Activated T-cell treated with anti-CD3 and anti-CD28 coated beads for 24 hours (primary cell): ENCODE results near the gene ULK3.
"Not testable (repeated sequence)": the region's sequence is repeated elsewhere in the genome, so short reads cannot be mapped to it uniquely, and the experiment has no call there.

Experiments used
- DNase-seq: peaks from one replicate; pipeline ENCODE4 v3.0.0-alpha.2; 2020; ENCODE audit warnings: low read depth

The ULK3 gene, protein sequence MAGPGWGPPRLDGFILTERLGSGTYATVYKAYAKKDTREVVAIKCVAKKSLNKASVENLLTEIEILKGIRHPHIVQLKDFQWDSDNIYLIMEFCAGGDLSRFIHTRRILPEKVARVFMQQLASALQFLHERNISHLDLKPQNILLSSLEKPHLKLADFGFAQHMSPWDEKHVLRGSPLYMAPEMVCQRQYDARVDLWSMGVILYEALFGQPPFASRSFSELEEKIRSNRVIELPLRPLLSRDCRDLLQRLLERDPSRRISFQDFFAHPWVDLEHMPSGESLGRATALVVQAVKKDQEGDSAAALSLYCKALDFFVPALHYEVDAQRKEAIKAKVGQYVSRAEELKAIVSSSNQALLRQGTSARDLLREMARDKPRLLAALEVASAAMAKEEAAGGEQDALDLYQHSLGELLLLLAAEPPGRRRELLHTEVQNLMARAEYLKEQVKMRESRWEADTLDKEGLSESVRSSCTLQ

DNA sequence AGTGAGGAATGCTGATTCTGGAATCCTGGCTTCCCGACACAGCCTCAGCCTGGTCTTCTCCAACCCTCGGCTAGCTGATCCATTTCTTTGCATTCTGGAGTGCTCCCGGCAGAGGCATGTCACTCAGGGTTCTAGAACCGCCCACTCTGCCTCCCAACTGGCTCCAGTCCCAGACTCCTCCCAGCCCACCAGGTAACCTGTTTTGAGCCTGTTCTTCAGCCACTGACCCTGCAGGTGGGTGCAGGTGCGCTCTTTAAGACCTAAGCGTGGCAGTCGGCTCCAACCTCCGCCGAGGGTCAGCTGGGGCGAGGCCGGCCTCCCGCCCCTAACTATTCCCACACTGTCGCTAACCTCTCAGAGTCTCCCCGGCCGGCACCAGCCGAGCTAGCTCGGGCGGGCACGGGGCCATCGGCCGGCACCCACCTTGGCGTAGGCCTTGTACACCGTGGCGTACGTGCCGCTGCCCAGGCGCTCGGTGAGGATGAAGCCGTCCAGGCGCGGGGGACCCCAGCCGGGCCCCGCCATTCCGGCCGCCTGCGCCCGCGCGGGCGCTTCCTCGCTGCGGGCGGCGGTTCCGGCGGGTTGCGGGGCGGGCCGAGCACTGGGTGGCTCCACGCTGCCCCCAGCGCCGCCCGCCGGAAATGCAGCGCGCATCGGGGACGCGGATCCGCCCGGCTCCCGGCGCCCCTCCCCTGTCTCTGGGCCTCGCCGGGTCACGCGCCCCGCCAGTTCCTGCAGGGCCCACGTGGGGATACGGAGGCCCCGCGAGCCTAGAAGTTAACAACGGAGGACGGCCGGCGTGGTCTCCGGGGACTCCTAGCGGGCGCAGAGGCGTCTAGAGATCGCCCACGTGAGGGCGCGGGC is at the start of gene ULK3:
Gene ULK3, minus strand, starts transcription at position 576 of the 864 bp plus-strand sequence. Its CDS starts 51 bp downstream, at position 525.
- peak; percentile 90 for DNase-seq

DNA sequence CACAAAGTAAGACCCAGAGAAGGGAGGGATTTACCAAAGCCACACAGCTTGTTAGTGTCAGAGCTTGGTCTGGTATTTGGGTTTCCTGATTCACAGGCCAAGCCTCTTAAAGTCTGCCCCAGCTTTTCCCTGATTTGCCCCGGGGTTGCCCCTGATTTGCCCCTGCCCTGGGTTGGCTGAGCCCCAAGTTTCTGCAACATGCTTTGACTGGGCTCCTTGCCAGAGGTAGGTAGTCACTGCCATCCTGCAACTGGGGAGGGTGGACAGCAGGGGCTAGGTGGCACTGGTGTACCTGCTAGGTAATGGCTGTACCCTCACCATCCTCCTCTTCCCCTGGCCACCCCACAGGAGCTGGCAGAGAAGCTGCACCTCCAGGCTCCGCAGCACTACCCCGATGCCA is 49.4 kb upstream of the ULK3 start:
- no peak for DNase-seq

DNA sequence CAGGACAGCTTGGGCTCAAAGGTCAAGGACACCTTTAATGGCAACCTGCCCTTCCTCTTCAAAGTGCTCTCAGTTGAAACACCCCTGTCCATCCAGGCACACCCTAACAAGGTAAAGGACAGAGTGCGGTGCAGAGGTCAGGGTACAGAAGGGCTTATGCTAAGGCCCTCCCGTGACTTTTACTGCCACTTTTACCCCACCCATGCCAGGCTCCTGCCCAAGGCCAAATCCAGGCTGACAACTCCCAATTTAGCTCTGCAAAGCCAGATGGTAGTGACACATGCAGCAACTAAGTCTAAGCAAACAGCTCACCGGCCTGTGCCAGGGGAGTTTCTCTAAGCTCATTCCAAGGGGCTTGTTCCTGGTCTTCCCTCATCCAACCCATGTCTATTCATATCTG is 48.5 kb upstream of the ULK3 start:
- no peak for DNase-seq

DNA sequence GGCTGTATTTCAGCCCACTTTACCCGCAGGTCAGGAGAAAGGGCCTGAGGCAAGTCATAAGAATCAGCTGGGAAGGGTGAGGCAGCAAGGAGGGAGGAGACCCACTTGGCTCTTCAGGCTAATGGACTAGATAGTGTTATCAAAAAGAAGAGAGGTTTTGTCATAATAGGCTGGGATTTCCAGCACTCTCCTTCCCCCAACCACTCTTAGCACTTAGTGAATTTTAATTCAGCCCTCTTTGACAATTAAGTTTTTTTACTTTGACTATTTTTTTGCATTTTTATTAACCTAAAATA is 47.7 kb upstream of the ULK3 start:
- no peak for DNase-seq

DNA sequence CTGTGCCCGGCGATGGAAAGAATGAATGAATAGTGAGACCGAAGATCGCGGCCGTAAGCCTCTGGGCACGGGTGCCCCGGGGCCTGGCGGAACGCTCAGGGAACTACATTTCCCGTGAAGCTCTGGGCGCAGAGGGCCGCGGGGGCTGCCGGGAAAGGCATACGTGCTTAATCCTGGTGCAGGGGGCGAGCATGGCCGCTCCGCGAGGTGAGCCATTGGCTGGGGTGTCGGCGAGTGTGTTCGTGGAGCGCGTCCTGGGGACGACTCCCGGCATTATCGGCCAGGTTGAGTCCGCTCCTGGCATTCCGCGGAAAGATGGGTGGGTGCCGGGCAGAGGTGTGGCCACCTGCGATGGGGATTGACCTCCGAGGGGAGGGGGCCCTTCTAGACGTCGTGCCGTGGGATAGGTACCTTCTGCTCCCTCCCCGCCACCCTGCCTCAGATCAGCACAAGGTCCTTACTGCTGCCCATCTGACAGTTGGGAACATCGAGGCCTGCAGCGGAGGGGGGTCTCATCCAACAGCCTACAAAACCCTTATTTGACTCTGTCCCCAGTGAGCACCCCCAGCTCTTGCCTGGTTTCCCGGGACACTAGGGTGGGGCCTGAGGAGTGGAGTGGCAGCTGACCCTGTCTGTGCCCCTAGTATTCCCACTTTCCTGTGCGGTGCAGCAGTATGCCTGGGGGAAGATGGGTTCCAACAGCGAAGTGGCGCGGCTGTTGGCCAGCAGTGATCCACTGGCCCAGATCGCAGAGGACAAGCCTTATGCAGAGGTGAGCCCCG is 47.1 kb upstream of the ULK3 start, which contains the start of gene MPI:
Gene MPI, plus strand, starts transcription at position 160 of the 782 bp plus-strand sequence. Its CDS starts 32 bp downstream, at position 192.
- peak; percentile 84 for DNase-seq

DNA sequence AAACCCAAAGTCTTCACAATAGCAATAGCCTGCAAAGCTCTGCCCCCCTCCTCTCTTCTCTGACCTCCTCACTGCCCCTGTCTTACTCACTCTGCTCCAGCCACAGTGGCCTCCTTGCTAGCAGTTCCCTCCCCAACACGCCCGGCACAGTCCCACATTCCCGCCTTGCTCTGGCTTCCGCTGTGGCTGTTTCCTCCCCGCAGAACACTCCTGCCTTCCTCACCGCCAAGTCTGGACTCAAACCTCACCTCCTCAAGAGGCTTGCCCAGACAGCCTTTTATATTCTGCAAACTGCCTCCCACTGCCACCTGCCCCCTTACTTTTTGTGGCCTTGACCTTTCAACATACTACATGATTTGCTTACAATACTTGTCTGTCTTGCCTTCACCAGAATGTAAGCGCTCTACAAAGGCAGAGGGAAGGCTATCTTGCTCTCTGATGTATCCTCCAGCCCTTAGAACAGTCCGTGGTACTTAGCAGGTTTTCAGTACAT is 46.5 kb upstream of the ULK3 start:
- DNase-seq: no peak

DNA sequence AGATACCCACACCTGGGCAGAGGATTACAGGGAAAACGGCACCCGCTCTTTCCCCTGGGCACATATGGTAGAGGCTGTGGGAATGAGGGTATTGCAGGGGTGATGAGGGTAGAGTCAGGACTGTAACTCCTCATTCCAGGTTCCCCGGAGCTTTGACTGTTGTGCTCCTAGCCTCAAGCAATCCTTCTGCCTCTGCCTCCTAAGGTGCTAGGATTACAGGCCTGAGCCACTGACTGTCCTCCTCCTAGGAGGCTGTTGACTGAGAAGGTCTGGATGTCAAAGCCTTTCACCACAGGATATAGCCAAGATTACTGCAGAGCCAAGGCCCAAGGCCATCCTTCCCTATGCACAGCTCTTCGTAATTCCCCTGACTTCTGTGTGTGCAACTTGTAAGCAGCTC is 45.8 kb upstream of the ULK3 start:
- DNase-seq: no peak

DNA sequence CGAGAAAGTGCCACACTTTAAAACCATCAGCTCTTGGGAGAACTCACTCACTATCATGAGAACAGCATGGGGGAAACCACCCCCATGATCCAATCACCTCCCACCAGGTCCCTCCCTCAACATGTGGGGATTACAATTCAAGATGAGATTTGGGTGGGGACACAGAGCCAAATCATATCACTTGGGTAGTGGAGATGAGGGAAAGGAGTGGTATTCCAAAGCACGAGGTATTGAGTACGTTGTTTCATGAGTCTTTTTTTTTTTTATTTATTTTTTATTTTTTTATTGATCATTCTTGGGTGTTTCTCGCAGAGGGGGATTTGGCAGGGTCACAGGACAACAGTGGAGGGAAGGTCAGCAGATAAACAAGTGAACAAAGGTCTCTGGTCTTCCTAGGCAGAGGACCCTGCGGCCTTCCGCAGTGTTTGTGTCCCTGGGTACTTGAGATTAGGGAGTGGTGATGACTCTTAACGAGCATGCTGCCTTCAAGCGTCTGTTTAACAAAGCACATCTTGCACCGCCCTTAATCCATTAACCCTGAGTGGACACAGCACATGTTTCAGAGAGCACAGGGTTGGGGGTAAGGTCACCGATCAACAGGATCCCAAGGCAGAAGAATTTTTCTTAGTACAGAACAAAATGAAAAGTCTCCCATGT is 44.7 kb upstream of the ULK3 start:
- DNase-seq: not testable (repeated sequence)

DNA sequence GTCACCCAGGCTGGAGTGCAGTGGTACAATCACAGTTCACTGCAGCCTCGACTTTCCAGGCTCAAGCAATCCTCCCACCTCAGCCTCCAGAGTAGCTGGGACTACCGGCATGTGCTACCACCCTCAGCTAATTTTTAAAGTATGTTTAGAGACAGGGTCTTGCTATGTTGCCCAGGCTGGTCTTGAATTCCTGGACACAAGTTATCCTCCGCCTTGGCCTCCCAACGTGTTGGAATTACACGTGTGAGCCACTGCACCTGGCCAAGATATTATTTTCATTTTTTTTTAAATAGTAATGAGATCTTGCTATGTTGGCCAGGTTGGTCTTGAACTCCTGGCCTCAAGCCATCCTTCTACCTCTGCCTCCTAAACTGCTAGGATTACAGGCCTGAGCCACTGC is 42.5 kb upstream of the ULK3 start:
- DNase-seq: no peak

DNA sequence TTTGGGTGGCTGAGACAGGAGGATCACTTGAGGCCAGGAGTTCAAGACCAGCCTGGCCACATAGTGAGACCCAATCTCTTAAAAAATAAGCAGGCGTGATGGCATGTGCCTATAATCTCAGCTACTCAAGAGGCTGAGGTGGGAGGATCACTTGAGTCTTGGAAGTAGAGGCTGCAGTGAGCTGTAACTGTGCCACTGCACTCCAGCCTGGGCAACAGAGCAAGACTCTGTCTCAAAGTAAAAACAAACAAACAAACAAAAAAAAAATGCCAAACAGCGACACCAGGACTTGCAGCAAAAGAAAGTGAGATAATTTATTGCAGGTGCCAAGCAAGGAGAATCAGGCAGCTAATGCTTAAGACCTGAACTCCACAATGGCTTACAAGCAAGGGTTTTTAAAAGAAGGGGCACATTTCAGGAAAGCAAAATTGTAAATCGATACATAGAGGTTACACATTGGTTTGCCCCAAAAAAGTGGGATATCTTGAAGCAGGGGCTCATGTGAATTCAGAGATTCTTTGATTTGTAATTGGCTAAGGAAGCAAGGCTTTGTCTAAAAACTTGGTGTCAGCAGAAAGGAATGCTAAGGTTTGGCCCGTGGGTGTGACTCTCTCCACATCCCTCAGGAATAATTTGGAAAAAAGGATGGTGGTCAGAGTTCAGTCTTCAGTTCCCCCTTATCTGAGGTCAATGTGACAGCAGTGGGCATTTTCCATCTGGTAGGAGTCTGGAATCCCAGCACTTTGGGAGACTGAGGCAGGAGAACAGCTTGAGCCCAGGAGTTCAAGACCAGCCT is 41.7 kb upstream of the ULK3 start:
- DNase-seq: no peak

DNA sequence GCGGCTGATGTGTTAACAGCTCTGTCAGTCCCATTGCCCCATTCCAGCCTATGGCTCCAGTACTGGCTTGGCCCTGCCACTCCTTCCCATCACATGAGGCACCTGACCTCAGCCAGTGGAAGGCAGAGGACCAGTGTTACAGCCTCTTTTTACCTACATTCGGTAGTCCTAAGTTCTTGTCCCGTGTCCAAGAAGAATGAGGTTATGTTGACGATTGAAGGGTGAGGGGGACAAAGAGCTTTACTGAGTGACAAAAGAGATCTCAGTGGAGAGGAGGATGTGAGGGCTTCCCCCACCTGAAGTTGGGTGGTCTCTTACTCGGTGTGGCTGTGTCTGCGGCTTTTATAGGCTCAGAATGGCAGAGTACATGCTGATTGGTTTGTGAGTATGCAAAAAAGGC is 39.6 kb upstream of the ULK3 start:
- no peak for DNase-seq

DNA sequence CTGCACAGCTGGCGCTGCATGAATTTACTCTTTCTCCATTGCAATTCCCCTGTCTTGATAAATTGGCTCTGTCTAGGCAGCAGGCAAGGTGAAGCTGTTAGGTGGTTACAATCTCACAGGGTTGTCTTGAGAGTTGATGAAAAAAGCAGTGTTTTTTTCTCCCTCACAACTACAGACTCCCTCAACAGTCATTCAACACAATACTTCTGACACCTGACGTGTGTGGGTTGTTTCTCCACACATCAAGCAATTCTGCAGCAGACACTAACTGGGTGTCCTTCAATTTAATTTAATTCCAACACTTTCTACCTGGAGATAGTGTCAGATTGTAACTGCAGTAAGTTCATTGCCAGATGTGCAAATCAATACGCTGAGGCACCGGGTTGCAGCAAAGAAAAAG is 35.3 kb upstream of the ULK3 start:
- DNase-seq: no peak

DNA sequence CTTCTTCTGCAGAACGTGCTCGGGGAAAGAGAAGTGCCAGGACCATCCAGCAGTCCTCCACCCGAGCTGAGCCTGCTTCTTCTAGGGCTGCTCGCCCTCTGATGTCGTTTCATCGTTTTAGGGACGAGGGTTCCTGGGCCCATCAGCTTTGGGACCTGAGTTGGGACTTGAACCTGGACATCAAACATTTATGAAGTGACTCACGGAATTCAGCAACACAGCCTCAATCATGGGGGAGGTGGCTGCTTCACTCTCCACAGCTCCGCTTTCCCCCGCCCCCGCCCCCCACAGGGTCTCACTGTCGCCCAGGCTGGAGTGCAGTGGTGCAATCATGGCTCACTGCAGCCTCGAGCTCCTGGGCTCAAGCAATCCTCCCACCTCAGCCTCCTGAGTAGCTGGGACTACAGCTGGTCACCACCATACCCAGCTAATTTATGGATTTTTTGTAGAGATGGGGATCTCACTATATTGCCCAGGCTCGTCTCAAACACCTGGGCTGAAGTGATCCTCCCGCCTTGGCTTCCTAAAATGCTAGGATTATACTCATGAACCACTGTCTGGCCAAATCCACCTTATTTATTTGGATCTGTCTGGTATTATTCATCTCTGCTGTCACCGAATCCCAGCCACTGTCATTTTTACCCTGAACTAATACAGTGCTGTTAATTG is 30.9 kb upstream of the ULK3 start:
- DNase-seq: no peak

DNA sequence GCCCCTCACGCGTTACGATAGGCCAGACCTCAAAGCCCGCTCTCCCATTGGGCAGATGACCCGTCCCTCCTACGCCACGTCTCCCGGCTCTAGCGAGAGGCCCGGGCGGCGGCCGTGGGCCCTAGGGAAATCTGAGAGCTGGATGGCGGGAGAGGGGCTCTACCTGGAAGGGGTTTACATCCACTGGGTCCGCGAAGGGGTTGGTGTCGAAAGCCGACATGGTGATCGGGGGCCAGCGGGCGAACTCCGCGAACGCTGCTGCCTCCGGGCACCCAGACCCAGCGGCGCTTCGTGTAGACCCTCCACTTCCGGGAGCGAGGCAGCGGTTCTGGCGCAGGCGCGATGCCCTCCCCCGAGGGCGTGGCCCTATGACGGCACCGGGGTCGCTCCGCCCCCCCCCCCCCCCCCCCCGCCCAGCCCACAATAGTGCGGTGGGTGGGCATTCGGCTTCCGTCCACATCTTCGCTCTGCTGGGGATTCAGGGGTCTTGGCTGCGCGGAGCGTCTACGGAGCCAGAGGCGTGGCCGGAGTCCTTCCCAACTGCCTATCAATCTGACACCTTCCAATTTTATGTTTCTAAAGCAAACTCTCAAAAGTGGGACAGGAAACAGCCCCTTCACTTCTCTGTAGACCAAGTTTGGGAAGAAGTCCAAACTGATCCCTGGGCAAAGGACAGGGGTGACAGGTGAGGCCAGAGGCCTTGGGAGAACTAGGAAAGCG is 30.2 kb upstream of the ULK3 start, which contains the start of gene SCAMP2:
Gene SCAMP2, minus strand, starts transcription at position 330 of the 720 bp plus-strand sequence. Its CDS starts 110 bp downstream, at position 220.
- DNase-seq: peak; percentile 86

DNA sequence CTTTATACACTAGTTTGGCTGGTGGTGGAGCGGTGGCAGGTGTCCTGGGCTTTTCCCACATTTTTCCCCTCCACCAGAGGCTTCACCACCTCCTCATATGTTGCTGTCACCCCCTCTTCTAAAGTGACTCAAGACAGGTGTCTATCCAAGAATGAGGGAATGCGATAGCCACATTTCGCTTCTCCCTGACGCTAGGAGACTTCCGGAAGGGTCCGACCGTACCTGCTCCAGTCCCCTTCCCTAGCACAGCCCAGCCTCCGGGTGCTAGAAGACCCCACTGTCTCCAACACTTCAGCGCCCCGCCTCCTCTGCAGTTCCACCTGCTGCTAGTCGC is 29.7 kb upstream of the ULK3 start:
- no peak for DNase-seq

DNA sequence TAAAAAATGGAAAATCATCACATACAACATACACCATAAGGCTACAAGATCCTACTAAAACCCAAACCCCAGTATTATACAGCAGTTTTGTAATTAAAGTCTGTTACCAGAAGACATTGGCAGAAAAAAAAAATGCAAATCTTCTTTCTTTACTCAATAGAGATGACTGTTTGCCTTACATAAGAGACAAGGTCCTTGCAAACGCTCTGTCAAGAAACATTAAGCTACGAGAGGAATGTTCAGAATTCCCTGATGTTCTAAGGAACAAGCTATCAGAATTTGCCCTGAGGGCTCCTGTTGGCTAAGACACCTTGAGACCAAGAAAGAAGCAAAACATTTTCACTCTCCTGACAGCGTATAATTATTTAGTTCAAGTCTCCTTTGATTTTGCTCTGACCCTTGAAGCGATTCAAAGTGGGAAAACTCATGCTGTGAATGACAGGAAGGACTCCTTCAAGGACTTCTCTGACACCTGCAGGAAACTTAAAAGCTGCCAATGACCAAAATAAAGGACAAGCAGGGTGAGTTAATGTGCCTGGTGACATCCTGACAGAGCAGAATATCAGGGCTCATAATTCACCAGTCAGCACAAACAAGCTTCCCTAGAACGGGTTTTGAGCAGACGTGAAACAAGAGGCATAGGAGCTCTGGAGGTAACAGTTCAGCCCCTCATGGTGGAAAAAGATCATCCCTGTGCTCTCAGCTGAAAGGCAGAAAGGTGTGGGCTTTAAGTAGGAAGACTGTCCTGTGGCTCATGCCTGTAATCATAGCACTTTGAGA is 27.7 kb upstream of the ULK3 start:
- DNase-seq: no peak

DNA sequence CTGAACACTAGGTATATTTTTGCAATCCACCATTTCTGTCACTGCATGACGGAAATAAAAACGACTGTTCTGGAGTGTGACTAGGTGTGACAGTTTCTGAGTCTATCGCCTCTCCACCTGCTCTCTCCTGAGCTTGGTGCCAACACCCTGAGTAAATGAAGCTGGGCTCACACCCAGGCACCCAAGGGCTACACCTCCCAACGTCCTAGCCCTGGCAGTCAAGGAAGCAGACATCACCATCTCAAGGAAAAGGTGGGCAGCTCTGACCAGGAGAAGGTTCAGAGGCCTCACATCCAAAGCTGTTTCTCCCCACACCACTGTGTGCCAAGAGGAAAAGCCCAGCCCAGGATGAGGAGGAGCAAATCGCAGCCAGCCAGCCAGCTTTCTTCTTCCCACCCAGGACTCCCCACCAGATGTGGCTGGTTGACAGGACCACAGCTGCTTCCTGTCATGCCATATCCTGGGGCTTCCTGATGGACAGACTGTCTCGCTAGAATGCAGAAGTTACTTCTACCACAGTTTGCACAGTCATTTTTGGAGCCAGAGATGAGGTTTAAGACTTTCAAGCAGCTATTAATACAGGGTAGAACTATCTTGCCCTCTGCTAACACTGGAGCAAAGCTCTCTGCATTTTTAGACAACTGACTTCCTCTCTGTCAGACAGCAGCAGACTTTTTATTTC is 26.9 kb upstream of the ULK3 start:
- DNase-seq: no peak

DNA sequence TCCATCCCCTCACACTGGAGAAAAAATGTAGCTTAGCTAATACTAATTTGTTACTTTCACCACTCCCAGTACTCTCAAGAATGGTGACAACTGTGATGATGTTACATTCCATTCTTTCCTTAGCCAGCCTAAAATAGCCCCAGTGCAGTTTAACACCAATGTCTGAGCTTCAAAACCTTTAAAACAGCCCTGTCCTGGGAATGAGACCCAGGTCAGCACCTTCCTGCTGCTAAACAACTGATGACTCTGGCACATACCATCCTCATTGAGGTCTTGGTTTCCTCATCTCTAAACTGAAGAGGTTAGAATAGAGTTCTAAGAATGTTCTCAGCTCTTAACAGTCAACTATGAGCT is 26.4 kb upstream of the ULK3 start:
- no peak for DNase-seq
